ENCODE results near the gene CFAP299. TPM values are rescaled to one million over a fixed set of nuclear protein-coding genes. Genes with fewer than 3 reads are reported as not detected.

CFAP299 gene
- total and polyA plus RNA-seq, 2 of the 8 experiments (the other 6 are each of a cell fraction or from before 2014, with no cell fraction given) = not detected

- no peak for TF ChIP-seq TBP (IDR thresholded peaks at IDR 0.05; ENCODE audit: low read depth, low read length)
- TF ChIP-seq GABPA (IDR thresholded peaks at IDR 0.05; ENCODE audit: borderline replicate concordance, insufficient read depth, low read length) = no peak
- TF ChIP-seq RAD21 (IDR thresholded peaks at IDR 0.05 in 1 of 2, conservative IDR thresholded peaks at IDR 0.05 in 1 of 2; ENCODE audit: low read depth in 2 of 2, low read length in 2 of 2) = no peak
- no peak for TF ChIP-seq CHD1 (IDR thresholded peaks at IDR 0.05; ENCODE audit: low read depth, low read length)
Observed at GRCh38 chr4:80831383-80832361, 496.1 kb downstream of the CFAP299 start (continued).
